GM12878 (cell line): ENCODE measurements around the gene LAMA2. TPM values are rescaled to one million over a fixed set of nuclear protein-coding genes. Genes with fewer than 3 reads are reported as not detected.

Experiments used
- ATAC-seq: fragments of 200-7000 bp; cut with Tn5 transposase; 3 replicates; pipeline ENCODE4 v1.9.1; 2020; ENCODE audit warnings: mild to moderate bottlenecking, moderate library complexity
- BruUV-seq: library from RNA; stranded (reverse); fragments of 400-500 nt; replicated peaks from 2 replicates; lab custom pipeline; 2021; lab: Mats Ljungman, UMichigan
- CTCF ChIA-PET: fragments of 300-600 bp; sonication (Branson Sonifier 250); formaldehyde crosslinking; extraction: SDS; loops from one replicate; lab custom pipeline; 2021; ENCODE audit warnings: inconsistent platforms; lab: Yijun Ruan, JAX
- POLR2A ChIA-PET: fragments of 350-600 bp; formaldehyde crosslinking; extraction: SDS; loops from one replicate; lab custom pipeline; 2021; ENCODE audit warnings: inconsistent platforms; lab: Charles Lee
- RAD21 ChIA-PET: fragments of 300-600 bp; sonication (Branson Sonifier 250); formaldehyde crosslinking; loops from one replicate; lab custom pipeline; 2023; ENCODE audit warnings: antibody characterized with exemption; ENCODE audit not compliant: unreplicated experiment; lab: Charles Lee
- SMC1A ChIA-PET: fragments of 300-600 bp; sonication (Branson Sonifier 250); formaldehyde crosslinking; loops from one replicate; lab custom pipeline; 2023; ENCODE audit not compliant: unreplicated experiment, uncharacterized antibody; lab: Charles Lee
- DNase-seq: peaks from one replicate; pipeline ENCODE4 v3.0.0-alpha.2; 2011; ENCODE audit warnings: low read depth, low spot score
- FAIRE-seq: peaks from 3 replicates; lab custom pipeline; 2011; peaks lifted over from hg19 to GRCh38; lab: Jason Lieb, UNC
- H2AFZ ChIP-seq: 2 replicates; pipeline ENCODE4 v1.6.0; 2011; ENCODE audit warnings: low read depth, low read length, control low read depth; ENCODE audit not compliant: control insufficient read depth
- H3K27ac ChIP-seq: 2 replicates; pipeline ENCODE4 v1.5.1; 2011; ENCODE audit warnings: control low read depth; ENCODE audit not compliant: control insufficient read depth, insufficient read depth
- H3K27me3 ChIP-seq, 2 experiments: replicated peaks in 1 of 2; 2 replicates each; pipeline versions ENCODE4 v1.6.0 to v1.6.1; 2011; ENCODE audit warnings: low read length in 1 of 2; ENCODE audit not compliant: control insufficient read depth in 2 of 2, insufficient read depth in 2 of 2
- H3K36me3 ChIP-seq, 2 experiments: 2 replicates each; pipeline ENCODE4 v1.5.1; 2011; ENCODE audit warnings: low read length in 1 of 2; ENCODE audit not compliant: control insufficient read depth in 2 of 2, insufficient read depth in 2 of 2
- H3K4me1 ChIP-seq: 2 replicates; pipeline ENCODE4 v1.6.1; 2011; ENCODE audit warnings: mild to moderate bottlenecking, low read length, moderate library complexity, mixed read lengths; ENCODE audit not compliant: control insufficient read depth, insufficient read depth
- H3K4me2 ChIP-seq: 2 replicates; pipeline ENCODE4 v1.6.0; 2011; ENCODE audit warnings: control low read depth; ENCODE audit not compliant: control insufficient read depth, insufficient read depth
- H3K4me3 ChIP-seq: fragments of 200-600 bp; sonication (generic); 2 replicates; pipeline ENCODE4 v1.5.1; 2016
- H3K79me2 ChIP-seq: 2 replicates; pipeline ENCODE4 v1.6.0; 2011; ENCODE audit warnings: low read length; ENCODE audit not compliant: control insufficient read depth, insufficient read depth
- H3K9ac ChIP-seq: 2 replicates; pipeline ENCODE4 v1.8.0; 2011; ENCODE audit warnings: low read length, control low read depth, mixed read lengths; ENCODE audit not compliant: control insufficient read depth, insufficient read depth
- H3K9me3 ChIP-seq: replicated peaks from 3 replicates; pipeline ENCODE4 v1.5.1; 2011; ENCODE audit warnings: mild to moderate bottlenecking, low read length; ENCODE audit not compliant: control insufficient read depth, insufficient read depth
- H4K20me1 ChIP-seq: 2 replicates; pipeline ENCODE4 v1.6.0; 2011; ENCODE audit not compliant: control insufficient read depth, insufficient read depth
- BCL11A ChIP-seq: IDR thresholded peaks from 2 replicates; pipeline ENCODE4 v1.6.1; 2011; ENCODE audit warnings: low read depth, low read length
- CBX5 ChIP-seq: sonication (generic); IDR thresholded peaks from 2 replicates; pipeline ENCODE4 v1.6.1; 2016; ENCODE audit warnings: low read depth, moderate library complexity, mild to moderate bottlenecking, inconsistent platforms
- CHD1 ChIP-seq: IDR thresholded peaks from 2 replicates; pipeline ENCODE4 v1.6.1; 2012; ENCODE audit warnings: low read depth, low read length, improper control_type of control experiment
- CHD4 ChIP-seq: fragments of 200-600 bp; sonication (generic); IDR thresholded peaks from 2 replicates; pipeline ENCODE4 v1.6.1; 2016; ENCODE audit warnings: mild to moderate bottlenecking
- E2F4 ChIP-seq: IDR thresholded peaks from 2 replicates; pipeline ENCODE4 v1.6.1; 2012; ENCODE audit warnings: low read depth, low read length, improper control_type of control experiment
- E4F1 ChIP-seq: fragments of 450-650 bp; IDR thresholded peaks from 2 replicates; pipeline ENCODE4 v1.6.1; 2018; ENCODE audit warnings: borderline replicate concordance, mild to moderate bottlenecking; ENCODE audit not compliant: partially characterized antibody
- EGR1 ChIP-seq, 2 experiments: IDR thresholded peaks; 1 replicate in 1 of 2; 2 replicates in 1 of 2; pipeline ENCODE4 v1.6.1; 2011 to 2012; ENCODE audit warnings: low read depth in 2 of 2, low read length in 2 of 2, borderline replicate concordance in 1 of 2, mild to moderate bottlenecking in 1 of 2, moderate library complexity in 1 of 2
- EZH2 ChIP-seq: IDR thresholded peaks from 2 replicates; pipeline ENCODE4 v1.6.1; 2012; ENCODE audit warnings: low read depth, mild to moderate bottlenecking, control low read depth, inconsistent platforms, low read length, borderline replicate concordance; ENCODE audit not compliant: control insufficient read depth
- IKZF1 ChIP-seq: fragments of 450-650 bp; conservative IDR thresholded peaks from 2 replicates; pipeline ENCODE4 v1.6.1; 2017; ENCODE audit warnings: antibody characterized with exemption, mild to moderate bottlenecking
- IRF4 ChIP-seq: IDR thresholded peaks from 2 replicates; pipeline ENCODE4 v1.6.1; 2011; ENCODE audit warnings: low read depth, low read length
- MYB ChIP-seq: fragments of 150-350 bp; IDR thresholded peaks from 2 replicates; pipeline ENCODE4 v1.6.1; 2014; ENCODE audit warnings: mild to moderate bottlenecking, low read depth, low read length, borderline replicate concordance
- NFIC ChIP-seq: IDR thresholded peaks from 2 replicates; pipeline ENCODE4 v1.6.1; 2012; ENCODE audit warnings: low read depth, mild to moderate bottlenecking, inconsistent platforms, low read length, moderate library complexity
- POLR2A ChIP-seq: IDR thresholded peaks from 2 replicates; pipeline ENCODE4 v1.6.1; 2011; ENCODE audit warnings: low read depth, mild to moderate bottlenecking, low read length
- POLR2AphosphoS5 ChIP-seq: IDR thresholded peaks from 2 replicates; pipeline ENCODE4 v1.6.1; 2011; ENCODE audit warnings: mild to moderate bottlenecking, low read length, inconsistent platforms
- RB1 ChIP-seq: fragments of 450-650 bp; formaldehyde crosslinking; IDR thresholded peaks from 2 replicates; pipeline ENCODE4 v1.6.1; 2017; ENCODE audit warnings: mild to moderate bottlenecking, borderline replicate concordance
- STAT3 ChIP-seq: IDR thresholded peaks from 2 replicates; pipeline ENCODE4 v1.6.1; 2011; ENCODE audit warnings: low read depth, low read length, improper control_type of control experiment
- TARDBP ChIP-seq: IDR thresholded peaks from 2 replicates; pipeline ENCODE4 v1.6.1; 2016; ENCODE audit warnings: borderline replicate concordance
- TCF7 ChIP-seq: IDR thresholded peaks from 2 replicates; pipeline ENCODE4 v1.6.1; 2014; ENCODE audit warnings: antibody characterized with exemption, borderline replicate concordance
- ZNF384 ChIP-seq: IDR thresholded peaks from 2 replicates; pipeline ENCODE4 v1.6.1; 2012; ENCODE audit warnings: low read depth, mild to moderate bottlenecking, low read length, improper control_type of control experiment, borderline replicate concordance
- ZZZ3 ChIP-seq: IDR thresholded peaks from 2 replicates; pipeline ENCODE4 v1.6.1; 2011; ENCODE audit warnings: low read depth; ENCODE audit not compliant: control insufficient read depth, insufficient read length
- WGBS: methylation state at CpG from one replicate; pipeline ENCODE4 v1.1.6; 2016; ENCODE audit warnings: low lambda C conversion rate; ENCODE audit not compliant: insufficient replicate concordance, insufficient coverage; ENCODE audit errors: missing lambda C conversion rate; 5-methylcytosine and 5-hydroxymethylcytosine counted together
- in situ Hi-C: fragments of 300-500 bp; cut with MboI; formaldehyde crosslinking; loops from 9 replicates; pipeline ENCODE4 v1.14.3; 2018; ENCODE audit warnings: mixed read lengths
- intact Hi-C: fragments of 100-400 bp; cut with micrococcal nuclease; formaldehyde crosslinking; loops from one replicate; pipeline ENCODE4 v1.14.2; 2022; ENCODE audit not compliant: unreplicated experiment
- polyA plus RNA-seq, 11 experiments: library from polyadenylated mRNA; depleted of rRNA in 4 of 11; unstranded in 6 of 11; stranded (reverse) in 5 of 11; fragments of >200 nt; fragmentation: Nextera tagmentation in 4 of 11; fragmentation: Illumina TruSeq in 1 of 11; extraction: Ambion mirVana in 4 of 11; extraction: Trizol in 1 of 11; gene quantifications; 1 replicate in 1 of 11; 2 replicates in 10 of 11; pipeline versions ENCODE4 v1.2.1 to v1.2.3, GENCODE V29; 2011 to 2016; ENCODE audit warnings: inconsistent platforms in 2 of 11, missing spikeins in 2 of 11, low read depth in 1 of 11
- total RNA-seq, 4 experiments: library from RNA; depleted of rRNA in 3 of 4; stranded (reverse); fragments of >200 nt in 3 of 4; fragmentation: Illumina TruSeq in 1 of 4; extraction: Trizol in 1 of 4; gene quantifications; 2 replicates each; pipeline versions ENCODE4 v1.2.1 to v1.2.3, GENCODE V29; 2013 to 2021
- TF ChIP-seq, protein P1 (sequence below): fragments of 450-650 bp; IDR thresholded peaks from 2 replicates; pipeline ENCODE4 v1.6.1; 2017; ENCODE audit warnings: low read depth, mild to moderate bottlenecking, moderate library complexity

Gene LAMA2
- total and polyA plus RNA-seq, 10 of the 15 experiments (the other 5 are each of a cell fraction or from before 2014, with no cell fraction given) = 0.04 to 2.0 (median 0.37) TPM; not detected in 1

DNA sequence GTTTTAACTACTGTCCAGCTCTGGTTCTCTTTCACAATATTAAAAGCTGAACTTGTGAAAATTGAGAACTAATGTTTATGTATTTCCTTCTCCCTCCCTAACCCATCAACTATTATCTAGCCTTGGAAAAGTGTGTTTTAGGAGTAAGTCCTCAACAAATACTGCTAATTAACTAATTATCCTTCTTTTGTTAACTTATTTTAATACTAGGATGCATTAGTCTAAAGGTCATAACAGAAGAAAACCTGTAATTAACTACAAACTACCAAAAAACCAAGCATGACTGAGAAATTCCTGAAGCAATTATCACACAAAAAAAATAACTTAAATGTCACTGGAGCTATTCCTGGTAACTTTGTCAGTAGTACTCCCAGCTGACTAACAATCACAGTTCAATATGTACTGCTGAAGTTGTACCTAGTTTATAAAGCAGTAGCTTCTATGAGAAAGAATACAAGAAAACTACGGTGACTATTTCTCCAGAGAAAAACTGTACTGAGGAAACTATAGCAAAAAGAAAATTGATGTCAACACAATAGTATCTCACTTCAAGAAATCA is 301.9 kb downstream of the LAMA2 start (continued):
- no peak for TF ChIP-seq RB1
- no peak for TF ChIP-seq CHD1

GRCh38 chr6:129186988-129187387 is 304.1 kb downstream of the LAMA2 start:
- H2AFZ ChIP-seq = no peak overlapping the region
- no peak for FAIRE-seq
- RAD21 ChIA-PET = no interaction called here
- TF ChIP-seq, protein P1, sequence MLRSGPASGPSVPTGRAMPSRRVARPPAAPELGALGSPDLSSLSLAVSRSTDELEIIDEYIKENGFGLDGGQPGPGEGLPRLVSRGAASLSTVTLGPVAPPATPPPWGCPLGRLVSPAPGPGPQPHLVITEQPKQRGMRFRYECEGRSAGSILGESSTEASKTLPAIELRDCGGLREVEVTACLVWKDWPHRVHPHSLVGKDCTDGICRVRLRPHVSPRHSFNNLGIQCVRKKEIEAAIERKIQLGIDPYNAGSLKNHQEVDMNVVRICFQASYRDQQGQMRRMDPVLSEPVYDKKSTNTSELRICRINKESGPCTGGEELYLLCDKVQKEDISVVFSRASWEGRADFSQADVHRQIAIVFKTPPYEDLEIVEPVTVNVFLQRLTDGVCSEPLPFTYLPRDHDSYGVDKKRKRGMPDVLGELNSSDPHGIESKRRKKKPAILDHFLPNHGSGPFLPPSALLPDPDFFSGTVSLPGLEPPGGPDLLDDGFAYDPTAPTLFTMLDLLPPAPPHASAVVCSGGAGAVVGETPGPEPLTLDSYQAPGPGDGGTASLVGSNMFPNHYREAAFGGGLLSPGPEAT = no peak
- TF ChIP-seq E2F4 (no peak), EZH2 (no peak), CHD4 (no peak), BCL11A (no peak), POLR2AphosphoS5 (no peak), ZNF384 (no peak), STAT3 (no peak), TCF7 (no peak), NFIC (no peak), MYB (no peak), IKZF1 (no peak), TARDBP (no peak), POLR2A (no peak), CBX5 (no peak), E4F1 (no peak), ZZZ3 (no peak), EGR1 (IDR thresholded peaks at IDR 0.05; ENCODE audit: borderline replicate concordance in 1 of 2, low read depth in 2 of 2, low read length in 2 of 2) (no peak), IRF4 (no peak)

More at GRCh38 chr6:129186988-129187387, 304.1 kb downstream of the LAMA2 start:
- no peak overlapping the region for H3K4me2 ChIP-seq
- no peaks in the 10 kb centered on the region for H3K79me2 ChIP-seq
- no peak for ATAC-seq
- no peak overlapping the region for H3K4me3 ChIP-seq
- no peaks in the 10 kb centered on the region for H3K4me1 ChIP-seq
- H3K27ac ChIP-seq = no peak overlapping the region
- no peak for DNase-seq
- ChIA-PET SMC1A (no interaction called here), POLR2A (no interaction called here), CTCF (no interaction called here)
- no peaks in the 10 kb centered on the region for H3K27me3 ChIP-seq
- H3K9me3 ChIP-seq = no peaks in the 10 kb centered on the region
- 42% methylated on average over 3 of the region's 3 CpGs for WGBS
- in situ Hi-C loops = no loop called here
- no peak overlapping the region for H3K9ac ChIP-seq
- intact Hi-C loops = no loop called here
- H4K20me1 ChIP-seq = no peaks in the 10 kb centered on the region
- BruUV-seq = no TSS peak
- H3K36me3 ChIP-seq = no peaks in the 10 kb centered on the region
